AG09309 (cell line): ENCODE data around the gene RHBDD2.
A peak's percentile ranks its signal among the peaks of the same experiment; 100 is the strongest.
"Not testable (repeated sequence)": the region's sequence is repeated elsewhere in the genome, so short reads cannot be mapped to it uniquely, and the experiment has no call there.

Source experiments
- DNase-seq: peaks from one replicate; pipeline ENCODE4 v3.0.0-alpha.2; 2010; ENCODE audit warnings: low read depth
- H3K4me3 ChIP-seq: 2 replicates; pipeline ENCODE4 v1.5.1; 2011; ENCODE audit warnings: mild to moderate bottlenecking, low read depth, low read length, moderate library complexity; ENCODE audit not compliant: control insufficient read depth
- CTCF ChIP-seq: IDR thresholded peaks from 2 replicates; pipeline ENCODE4 v1.5.1; 2011; ENCODE audit warnings: mild to moderate bottlenecking, low read depth, low read length, inconsistent platforms; ENCODE audit not compliant: insufficient read depth, control insufficient read depth; ENCODE audit errors: missing control alignments

The RHBDD2 gene

GRCh38 chr7:75842836-75843446, 35.9 kb upstream of the RHBDD2 start:
- DNase-seq = peak; percentile 63
- H3K4me3 ChIP-seq = no peak overlapping the region
- TF ChIP-seq CTCF = no peak

- H3K4me3 ChIP-seq = no peak overlapping the region
- no peak for TF ChIP-seq CTCF
- DNase-seq = no peak
Measured at GRCh38 chr7:75843613-75844116, 35.2 kb upstream of the RHBDD2 start.

- no peak overlapping the region for H3K4me3 ChIP-seq
- DNase-seq = no peak
- TF ChIP-seq CTCF = no peak
Measured at GRCh38 chr7:75844158-75844557, 34.7 kb upstream of the RHBDD2 start.

- DNase-seq, H3K4me3 ChIP-seq: not testable (repeated sequence)
Measured at GRCh38 chr7:75845132-75845531, 33.7 kb upstream of the RHBDD2 start.

- no peak for TF ChIP-seq CTCF
- DNase-seq = no peak
Measured at GRCh38 chr7:75847707-75848106, 31.1 kb upstream of the RHBDD2 start.

GRCh38 chr7:75849573-75849972, 29.3 kb upstream of the RHBDD2 start:
- no peak for DNase-seq
- no peak overlapping the region for H3K4me3 ChIP-seq
- no peak for TF ChIP-seq CTCF

More at GRCh38 chr7:75847707-75848106, 31.1 kb upstream of the RHBDD2 start:
- no peak overlapping the region for H3K4me3 ChIP-seq

- no peak for DNase-seq
- H3K4me3 ChIP-seq = no peak overlapping the region
- TF ChIP-seq CTCF = no peak
Measured at GRCh38 chr7:75850235-75850634, 28.6 kb upstream of the RHBDD2 start.
